Stimulated activated CD8-positive, alpha-beta memory T cell treated with anti-CD3 and anti-CD28 coated beads, Interleukin-2, amount 100 ng/mL, for 48 hours (primary cell): ENCODE measurements around the gene ARL15.

Experiments used
- DNase-seq, 2 donors: peaks; one replicate each; pipeline ENCODE4 v3.0.0-alpha.2; 2020; ENCODE audit warnings: low read depth in 2 of 2

ARL15 gene

DNA sequence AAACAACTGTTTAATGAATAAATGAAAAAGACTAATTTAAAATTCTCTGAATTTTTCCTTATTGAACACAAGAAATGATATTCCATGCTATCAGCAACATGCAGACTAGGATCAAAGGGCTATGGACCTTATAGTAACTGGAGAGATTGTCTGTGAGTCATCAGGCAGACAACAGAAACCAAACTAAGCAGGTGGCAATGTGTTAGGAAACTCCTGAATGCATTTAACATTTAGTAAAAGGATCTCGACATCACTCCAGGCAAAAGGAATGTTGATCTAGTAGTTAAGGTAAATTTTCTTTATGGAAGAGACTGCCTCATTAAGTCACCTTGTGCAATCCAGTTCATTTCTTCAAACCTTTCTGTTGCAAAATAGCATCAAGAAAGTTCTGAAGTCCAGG, 58.4 kb downstream of the ARL15 start:
- no peak for DNase-seq

DNA sequence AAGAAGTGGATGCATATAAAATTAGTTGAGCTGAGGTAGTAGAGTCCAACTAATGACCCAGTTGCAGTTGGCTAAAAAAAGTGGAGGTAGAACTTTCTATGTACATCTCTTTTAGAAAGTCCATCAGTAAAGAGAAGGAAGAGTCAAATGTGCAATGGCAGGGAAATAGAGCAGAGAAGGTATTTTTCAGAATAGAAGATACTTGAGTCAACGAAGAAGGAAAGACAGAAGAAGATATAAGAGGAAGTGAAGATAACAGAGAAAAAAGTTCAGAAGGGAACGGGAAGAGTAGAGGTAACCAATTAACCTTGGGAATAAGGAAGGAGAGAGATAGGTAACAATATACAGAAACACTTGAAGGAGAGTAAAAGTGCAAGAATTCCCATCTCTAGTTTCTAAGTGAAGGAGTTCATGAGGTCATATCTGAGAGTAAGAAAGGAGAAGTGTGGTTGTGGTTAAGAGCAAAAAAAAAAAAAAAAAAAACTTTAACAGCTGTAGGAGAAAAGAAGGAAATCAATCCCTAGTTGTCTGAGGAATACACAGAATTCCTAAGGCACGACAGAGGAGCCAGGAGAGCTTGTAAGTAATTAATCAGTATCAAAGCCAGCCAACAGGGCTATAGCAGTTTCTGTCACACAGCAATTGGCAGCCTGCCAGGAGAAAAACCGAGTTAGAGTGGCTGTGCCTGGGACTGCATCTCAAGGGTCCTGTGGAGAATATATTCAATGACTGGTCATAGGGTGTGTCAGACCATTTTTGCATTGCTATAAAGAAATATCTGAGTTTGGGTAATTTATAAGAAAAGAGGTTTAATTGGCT, 61.0 kb downstream of the ARL15 start:
- DNase-seq: no peak

DNA sequence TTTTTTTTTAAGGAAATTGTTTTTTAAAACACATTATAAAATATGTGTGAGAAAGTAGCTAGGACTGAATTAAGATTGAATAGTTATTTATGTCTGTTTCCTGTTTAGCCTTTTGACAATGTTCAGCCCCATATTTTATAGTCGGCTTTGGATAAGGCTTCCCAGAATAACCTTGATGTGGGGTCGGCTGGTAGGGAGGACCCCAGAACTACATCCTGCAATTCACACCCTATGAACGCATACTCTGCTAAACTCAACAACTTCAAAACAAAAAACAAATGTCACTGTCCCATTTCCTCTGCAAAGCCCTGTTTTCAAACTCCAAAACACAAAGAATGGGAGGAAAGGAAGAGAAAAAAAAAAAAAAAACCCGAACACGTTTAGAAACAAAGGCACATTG, 63.1 kb downstream of the ARL15 start:
- no peak for DNase-seq

DNA sequence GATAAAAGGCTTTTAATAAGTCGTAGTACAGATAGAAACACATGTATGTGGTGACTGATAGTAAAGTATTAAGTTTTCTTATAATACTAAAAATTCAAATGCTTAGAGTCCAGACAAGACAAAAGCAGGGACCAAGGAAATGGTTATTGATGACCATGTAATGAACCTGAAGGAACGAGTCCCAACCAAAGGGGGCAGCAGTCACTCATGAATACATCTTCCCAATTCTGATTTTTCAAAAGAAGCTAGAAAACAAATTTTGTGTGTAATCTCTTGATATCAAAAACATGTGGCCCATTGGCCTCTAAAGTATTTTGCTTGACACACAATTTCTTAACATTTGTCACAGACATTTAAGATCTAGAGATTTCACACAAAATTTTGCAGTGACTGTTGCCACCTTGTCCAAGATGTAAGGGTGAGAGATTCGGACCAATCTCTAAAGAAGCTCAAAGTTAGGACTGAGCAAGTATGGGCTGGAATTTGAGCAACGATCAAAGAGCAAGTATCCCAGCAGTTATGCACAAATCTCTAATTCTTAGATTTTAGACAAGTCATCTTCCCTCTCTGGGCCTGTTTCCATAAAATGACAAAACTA, 66.8 kb downstream of the ARL15 start:
- DNase-seq: peak; percentile 4 to 6

DNA sequence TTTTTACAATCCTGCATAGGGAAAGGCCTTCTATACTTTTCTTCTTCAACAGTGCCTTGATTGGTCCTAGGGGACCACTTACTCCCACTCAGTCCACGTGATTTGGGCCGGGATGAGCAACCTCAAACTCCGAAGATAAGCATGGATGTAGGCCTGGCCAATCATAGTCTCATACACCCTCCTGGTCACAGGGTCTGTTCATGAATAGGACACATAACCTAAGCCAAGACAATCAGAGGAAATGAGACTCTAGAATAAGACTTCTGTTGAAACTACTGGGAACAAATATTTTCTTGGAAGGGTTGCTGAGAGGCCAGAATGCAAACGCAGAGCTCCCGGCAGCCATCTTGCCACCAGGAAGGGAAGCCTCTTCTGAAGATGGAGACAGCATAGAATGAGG, 68.1 kb downstream of the ARL15 start:
- DNase-seq: no peak

DNA sequence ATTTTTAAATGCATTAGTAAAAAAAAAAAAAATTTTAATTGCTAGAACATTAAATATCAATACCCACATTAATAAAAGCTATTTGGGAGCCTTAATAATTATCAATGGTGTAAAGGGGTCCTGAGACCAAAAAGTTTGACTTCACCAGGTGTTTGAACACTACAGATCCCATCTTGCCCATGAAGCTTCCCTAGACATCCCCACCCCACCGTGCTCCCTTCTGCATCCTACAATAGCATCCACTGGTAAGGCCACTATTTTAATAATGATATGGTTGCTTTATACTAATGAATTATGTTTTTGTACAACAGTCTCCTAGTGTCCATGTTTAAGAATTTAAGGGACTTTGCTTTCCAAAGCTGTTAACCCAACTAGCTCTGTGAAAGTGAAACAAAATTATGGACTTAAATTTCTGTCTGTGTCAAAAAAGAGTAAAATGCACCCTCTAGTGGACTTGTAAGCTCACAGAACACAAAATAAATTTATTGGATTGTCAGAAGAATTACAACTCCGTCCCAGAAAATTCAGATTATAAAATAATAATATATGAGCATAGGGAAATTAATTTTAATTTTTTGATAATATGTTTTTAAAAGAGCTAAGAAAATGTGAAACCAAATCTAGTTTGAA, 76.0 kb downstream of the ARL15 start:
- DNase-seq: no peak

DNA sequence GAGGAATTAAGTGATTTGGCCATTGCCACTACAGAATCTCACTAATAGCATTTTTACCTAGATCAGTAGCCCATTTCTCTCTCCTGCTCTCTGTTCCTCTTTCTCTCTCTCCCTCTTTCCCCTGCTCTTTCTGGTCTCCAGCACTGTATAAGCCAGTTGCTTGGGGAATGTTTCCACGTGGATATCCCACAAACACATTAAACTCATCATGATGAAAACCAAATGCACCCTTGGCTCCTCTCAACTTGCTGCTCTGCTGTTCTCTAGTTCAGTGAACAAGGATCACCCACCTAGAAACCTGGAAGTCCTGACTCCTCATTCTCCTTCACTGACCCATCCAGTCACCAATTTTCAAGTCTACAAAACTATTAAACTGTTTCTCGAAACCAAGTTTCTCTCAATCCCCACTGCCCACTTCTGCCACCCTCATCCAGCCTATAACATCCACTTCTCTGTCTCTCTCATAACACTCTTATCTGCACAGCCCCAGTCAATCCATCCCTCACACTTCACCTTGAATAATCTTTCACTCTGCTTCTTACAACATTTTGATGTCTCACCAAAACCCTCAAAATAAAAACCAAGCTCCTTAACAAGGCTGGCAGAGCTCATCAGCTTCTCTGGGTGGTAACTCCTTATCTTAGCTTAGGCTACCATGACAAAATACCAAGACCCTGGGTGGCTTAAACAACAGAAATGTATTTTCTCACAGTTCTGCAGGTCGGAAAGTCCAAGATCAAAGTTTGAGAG, 79.3 kb downstream of the ARL15 start:
- DNase-seq: no peak

DNA sequence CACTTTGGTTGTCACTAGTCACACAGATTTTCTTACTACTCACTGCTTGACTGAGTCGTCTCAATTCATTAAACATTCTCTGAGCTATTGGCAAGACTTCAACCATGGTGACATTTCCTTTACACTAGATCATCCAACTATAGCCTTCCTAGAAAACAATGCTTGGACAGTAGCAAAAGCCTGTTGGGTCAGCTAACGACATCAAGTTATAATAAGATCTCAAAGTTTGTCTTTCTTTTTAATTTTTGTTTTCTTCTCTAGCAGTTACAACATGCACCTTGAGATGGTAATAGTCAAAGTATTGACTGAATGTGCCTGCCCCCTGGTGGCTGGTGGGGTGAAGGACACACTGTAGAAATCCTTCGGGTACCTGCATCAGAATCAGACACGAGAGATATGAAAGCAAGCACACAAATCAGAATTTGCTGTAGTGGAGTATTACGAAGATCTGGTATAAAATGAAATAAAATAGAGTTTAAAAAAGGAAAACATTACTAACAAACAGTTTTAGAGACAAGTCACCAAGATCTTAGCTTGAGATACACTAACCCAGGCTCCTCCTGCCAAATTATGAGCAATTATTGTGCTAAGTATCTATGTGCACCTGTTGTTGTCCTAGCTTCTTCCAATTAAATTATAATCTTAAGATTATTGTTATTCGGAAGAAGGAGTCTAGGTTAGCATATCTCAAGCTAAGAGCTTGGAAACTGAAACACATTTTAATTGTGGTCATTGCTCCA, 81.2 kb downstream of the ARL15 start:
- DNase-seq: peak; percentile 39 to 59

DNA sequence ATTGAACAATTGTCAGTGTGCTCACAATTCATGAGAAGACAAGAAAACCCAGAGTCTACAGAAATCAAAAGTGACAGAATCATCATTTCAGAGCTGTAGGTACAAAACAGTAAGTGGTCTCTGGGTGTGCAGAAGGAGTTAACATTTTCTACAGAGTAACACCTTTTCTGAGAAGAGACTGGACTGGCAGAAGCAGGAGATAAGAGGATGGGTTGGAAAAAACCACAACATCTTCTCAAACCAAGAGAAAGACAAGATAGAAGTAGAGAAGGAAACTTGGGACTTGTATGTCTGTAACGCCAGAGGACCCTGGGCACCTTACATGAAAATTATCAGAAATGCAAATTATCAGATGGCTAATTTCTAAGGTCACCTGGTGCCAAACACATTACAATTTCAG, 82.6 kb downstream of the ARL15 start:
- DNase-seq: no peak

DNA sequence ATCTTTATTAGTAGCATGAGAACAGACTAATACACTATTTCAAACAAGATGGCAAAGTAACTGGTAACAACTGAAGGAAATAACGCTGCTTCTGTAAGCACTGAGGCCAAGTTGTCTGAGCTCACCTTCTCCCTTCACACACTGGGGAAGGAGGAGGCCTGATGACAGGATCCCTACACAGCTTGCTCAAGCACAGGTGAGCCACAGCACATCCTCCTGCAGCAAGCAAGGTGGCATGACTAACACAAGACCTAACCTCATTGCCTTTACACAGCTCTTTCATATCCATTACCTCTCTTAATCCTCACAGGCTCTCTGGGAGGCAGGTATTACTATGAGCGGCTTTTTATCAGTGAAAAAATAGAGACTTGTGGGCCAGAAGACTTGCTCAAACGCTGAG, 83.3 kb downstream of the ARL15 start:
- DNase-seq: no peak

DNA sequence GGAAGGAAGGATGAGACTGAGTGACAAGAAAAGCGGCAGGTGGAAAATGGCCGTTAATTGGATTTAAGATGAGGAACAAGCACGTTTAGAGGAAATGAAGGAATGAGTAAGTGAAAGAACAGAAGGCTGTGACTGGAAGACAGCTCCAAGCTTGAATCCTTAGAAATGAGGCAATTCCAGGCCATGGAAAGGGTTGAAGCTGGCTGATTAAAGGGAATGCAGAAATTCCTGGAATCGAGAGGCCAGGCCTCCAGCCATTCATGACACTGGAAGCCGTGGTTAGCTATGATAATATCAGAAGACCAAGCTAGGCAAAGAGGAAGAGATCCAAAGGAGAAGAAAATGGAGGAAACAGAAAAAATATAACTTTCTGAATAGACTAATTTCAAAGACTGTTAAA, 84.2 kb downstream of the ARL15 start:
- no peak for DNase-seq

DNA sequence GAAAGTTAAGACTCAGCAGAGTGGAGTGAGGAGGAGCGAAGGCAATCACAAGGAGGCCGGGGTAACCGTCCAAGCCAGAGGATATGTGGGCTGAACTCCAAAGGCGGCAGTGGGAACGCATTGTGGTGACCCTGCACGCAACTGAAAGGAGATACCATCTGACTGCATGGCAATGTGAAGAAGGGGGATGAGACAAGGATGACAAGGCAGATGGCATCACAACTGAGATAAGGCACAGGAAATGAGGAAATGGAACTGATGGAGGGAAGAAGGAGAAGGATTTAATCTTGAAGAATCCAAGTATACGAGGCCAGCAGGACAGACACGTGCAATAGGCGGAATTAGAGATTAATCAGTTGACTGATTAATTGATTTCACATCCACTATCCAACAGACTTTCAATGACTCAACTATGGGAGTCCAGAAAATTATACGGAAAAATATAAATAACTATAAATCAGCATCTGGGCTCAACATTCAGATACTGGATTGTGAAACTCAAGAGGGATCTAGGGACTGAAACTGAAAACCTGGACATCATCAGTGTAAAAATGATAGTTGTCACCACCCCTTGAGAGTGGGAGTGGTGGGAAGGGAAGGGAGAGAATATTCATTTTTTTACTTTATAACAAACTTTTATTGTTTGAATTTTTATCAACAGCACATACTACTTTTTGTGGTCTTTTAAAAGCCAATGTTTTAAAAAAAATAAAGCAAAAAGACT, 86.1 kb downstream of the ARL15 start:
- no peak for DNase-seq

DNA sequence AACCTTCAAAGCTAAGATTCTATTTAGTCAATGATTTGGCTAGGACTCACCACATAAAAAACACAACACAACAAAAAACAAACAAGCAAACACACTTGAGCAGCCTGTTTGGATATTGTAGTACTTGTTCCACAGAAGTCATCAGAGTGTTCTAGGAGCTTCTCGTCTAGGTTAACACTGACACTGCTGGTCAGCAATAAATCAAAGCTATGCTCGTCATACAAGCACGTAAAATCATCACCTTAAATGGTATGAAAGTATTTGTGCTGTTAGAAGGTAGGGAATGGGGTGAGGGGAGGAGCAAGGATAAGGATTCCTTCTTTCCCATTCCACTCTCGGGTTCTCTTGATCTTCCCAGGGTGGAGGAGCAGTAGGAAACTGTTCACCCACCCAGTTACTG, 88.0 kb downstream of the ARL15 start:
- DNase-seq: no peak

DNA sequence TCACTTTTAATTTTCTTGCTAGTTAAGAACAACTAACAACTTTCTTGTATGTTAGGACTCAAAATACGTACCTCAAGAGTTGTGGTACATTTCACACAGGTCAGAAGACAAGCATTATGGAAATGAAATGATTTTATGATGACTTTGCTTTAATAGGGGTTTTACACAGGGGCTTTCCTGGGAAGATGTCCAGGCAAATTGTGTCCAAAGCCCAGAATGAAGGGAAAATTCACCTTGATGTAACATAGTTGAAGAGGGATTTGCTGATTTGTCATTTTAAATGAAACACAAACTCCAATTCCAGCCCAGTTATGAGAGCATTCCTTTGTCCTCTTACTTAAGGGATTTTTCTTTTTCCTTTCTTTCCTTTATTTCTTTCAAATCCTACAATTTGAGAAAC, 89.2 kb downstream of the ARL15 start:
- no peak for DNase-seq

DNA sequence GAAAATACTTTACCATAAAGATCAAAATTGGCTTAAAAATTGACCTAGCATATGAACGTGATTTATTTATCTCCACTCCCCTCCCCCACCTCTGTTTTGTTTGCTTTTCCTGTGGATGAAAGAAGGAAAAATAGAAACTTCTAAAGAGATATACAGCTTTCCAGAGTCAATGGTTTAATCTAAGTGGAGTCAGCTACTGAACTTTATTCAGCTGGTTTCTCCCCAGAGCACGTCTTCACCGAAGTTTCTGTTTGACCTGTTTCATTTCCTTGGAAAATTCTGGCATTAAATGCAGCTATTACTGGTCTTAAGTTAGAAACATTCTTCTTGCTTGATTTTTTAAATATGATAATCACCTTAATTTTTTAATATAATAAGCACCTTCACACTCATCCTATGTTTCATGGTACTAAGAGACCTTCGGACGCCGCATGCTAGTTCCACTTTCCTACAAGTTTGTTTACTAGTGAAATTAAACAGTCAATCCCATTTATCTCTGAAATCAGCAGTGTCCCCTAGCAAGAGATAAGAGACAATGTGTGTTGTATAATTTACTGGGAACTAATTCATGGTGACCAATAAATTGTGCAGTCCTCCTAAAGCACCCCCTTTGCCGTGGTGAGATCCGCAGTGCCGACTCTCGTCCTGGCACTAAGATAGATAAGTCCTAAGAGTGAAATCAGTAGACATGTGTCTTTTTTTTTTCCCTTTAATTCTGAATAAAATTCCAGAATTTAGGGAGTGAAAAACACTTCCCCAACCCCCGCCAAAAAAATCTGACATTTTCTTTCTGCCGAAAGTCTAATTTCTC, 89.9 kb downstream of the ARL15 start:
- no peak for DNase-seq

DNA sequence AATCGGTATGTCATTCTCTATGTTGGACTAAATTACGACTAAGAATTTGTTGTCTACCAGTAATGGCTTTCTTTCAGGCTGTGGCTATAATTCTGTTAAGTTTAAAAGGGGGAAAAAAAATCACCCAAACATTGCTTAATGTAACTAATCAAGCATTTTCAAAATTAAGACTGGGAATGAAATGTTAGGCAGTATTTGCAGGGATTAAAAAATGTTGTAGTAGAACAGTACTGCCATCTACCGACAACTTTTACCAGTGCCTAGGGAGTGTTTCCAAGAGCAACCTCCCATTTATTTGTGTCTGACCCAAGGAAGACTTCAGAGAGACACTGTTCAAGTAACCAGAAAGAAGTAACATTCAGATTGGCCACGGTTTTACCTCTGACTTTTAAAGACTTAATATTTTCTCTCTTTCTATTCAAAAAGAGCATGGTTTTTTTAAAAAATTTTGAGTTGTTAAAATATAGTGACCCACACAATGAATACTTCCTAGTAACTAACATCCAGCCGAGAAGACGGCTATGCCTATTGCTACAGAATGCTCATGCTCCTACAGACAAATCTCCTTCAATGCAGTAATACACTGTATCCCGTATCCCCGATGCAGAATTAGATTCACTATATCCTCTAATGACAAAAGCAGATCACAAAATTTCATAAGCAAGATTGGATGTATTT, 92.4 kb downstream of the ARL15 start:
- DNase-seq: peak in 1 of 2 donors; percentile 3

DNA sequence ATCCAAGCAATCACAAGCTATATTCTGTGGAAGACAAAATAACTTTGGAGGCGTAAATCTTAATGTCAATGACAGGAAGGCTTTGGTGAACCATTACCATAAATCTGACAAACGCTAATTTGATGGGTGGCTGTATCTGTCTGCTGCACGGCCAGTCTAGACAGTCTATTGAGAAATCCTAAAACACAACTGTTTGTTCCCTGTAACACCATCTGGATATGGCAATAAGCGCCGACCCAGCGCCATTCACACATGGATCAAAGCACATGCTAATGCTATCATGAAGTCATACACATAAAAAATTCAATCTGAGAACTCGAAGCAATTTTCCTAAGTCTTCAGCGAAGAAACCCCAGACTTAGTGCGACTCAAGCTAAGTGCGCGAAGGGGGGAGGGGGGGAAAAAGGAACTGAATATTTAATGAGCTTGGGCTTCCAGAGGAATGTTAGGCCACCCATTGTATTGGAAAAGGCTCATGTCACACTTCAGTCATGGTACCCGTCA, 95.1 kb downstream of the ARL15 start:
- DNase-seq: no peak

DNA sequence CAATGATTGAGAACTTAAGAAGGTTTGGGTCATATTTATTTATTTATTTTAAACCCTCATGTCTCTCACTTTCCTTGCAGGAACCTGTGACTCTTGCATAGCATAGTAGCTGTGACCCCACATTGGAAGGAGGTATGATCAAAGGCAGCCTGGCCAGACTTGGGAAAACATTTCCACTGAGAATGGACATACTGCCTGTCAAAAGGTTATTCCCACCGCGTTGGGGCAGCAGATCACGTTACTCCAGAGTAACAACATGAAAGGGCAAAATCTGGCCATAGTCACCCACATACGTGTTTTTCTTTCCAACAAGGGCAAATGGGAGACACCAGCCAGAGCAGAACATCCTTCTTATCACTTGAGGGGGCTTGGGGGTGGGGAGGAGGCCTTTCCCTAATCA, 95.7 kb downstream of the ARL15 start:
- DNase-seq: no peak

DNA sequence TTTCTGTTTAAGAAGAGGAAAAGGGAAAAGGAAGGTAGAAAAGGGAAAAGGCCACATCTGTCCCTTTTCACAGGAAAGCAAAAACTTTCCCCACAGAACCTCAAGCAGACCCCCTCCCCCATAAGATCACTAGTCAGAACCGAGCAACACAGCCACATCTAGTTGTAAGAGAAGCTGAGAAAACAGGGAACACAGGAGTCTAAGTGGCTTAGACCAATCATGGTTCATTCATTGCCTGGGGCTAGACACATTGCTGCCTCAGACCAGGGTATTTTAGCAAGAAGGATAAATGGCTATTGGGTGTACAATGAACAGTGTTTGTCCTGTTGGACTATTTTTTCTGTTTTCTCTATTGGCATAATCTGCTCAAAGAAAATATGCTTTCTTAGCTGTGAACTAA, 98.0 kb downstream of the ARL15 start:
- DNase-seq: no peak
